ENCODE results near the gene CLEC16A. TPM values are rescaled to one million over a fixed set of nuclear protein-coding genes. Genes with fewer than 3 reads are reported as not detected.

The CLEC16A gene
- total RNA-seq, 2 experiments from 2014 or later, result 36.5 to 55.9 TPM

GRCh38 chr16:11109566-11109965 is 165.2 kb downstream of the CLEC16A start:
- Mint-ChIP-seq H3K9me3 (ENCODE audit: low read depth) (peaks cover 5% of the 10 kb centered on the region), H3K4me1 (peaks cover 67% of the 10 kb centered on the region), H3K36me3 (peaks cover 35% of the 10 kb centered on the region), H3K27me3 (no peaks in the 10 kb centered on the region), H3K4me3 (no peak overlapping the region), H3K27ac (no peak overlapping the region)
- CTCF ChIA-PET, result interaction anchor here (1.3 to 3.2 kb wide), 3 partner anchors 9 to 145 kb away, joined by 3 to 13 read pairs (median 3); no protein-coding TSS in a partner anchor
- DNase-seq (no peak), ATAC-seq (no peak)

GRCh38 chr16:11111150-11111549 is 166.8 kb downstream of the CLEC16A start:
- CTCF ChIA-PET, result interaction anchor here (1.0 to 3.2 kb wide), 2 partner anchors 11 to 16 kb away, joined by 3 to 13 read pairs; no protein-coding TSS in a partner anchor
- Mint-ChIP-seq H3K4me3 (no peak overlapping the region), H3K27ac (no peak overlapping the region), H3K36me3 (peaks cover 40% of the 10 kb centered on the region), H3K4me1 (peaks cover 61% of the 10 kb centered on the region), H3K9me3 (ENCODE audit: low read depth) (peaks cover 5% of the 10 kb centered on the region), H3K27me3 (no peaks in the 10 kb centered on the region)
- DNase-seq (no peak), ATAC-seq (no peak)

GRCh38 chr16:11111856-11112634 is 167.7 kb downstream of the CLEC16A start:
- CTCF ChIA-PET, result interaction anchor here (1.0 to 3.2 kb wide), 4 partner anchors 12 to 148 kb away, joined by 3 to 13 read pairs (median 4); no protein-coding TSS in a partner anchor
- Mint-ChIP-seq H3K27me3 (no peaks in the 10 kb centered on the region), H3K4me3 (no peak overlapping the region), H3K9me3 (ENCODE audit: low read depth) (peaks cover 5% of the 10 kb centered on the region), H3K4me1 (peaks cover 63% of the 10 kb centered on the region), H3K36me3 (peaks cover 47% of the 10 kb centered on the region), H3K27ac (no peak overlapping the region)
- DNase-seq (no peak), ATAC-seq (no peak)

GRCh38 chr16:11112723-11113348 is 168.5 kb downstream of the CLEC16A start:
- Mint-ChIP-seq H3K36me3 (peaks cover 51% of the 10 kb centered on the region), H3K27me3 (no peaks in the 10 kb centered on the region), H3K4me3 (no peak overlapping the region), H3K9me3 (ENCODE audit: low read depth) (peaks cover 5% of the 10 kb centered on the region), H3K27ac (peak overlapping the region; percentile 88), H3K4me1 (peaks cover 59% of the 10 kb centered on the region)
- ATAC-seq (no peak), DNase-seq (no peak)
- CTCF ChIA-PET, result interaction anchor here (1.0 to 1.6 kb wide), 5 partner anchors 17 to 149 kb away, joined by 3 to 4 read pairs (median 3); no protein-coding TSS in a partner anchor

- ATAC-seq, result peak; percentile 84
- Mint-ChIP-seq H3K27me3 (no peaks in the 10 kb centered on the region), H3K4me3 (peak overlapping the region; percentile 52), H3K27ac (peak overlapping the region; percentile 88), H3K36me3 (peaks cover 48% of the 10 kb centered on the region), H3K9me3 (ENCODE audit: low read depth) (peaks cover 5% of the 10 kb centered on the region), H3K4me1 (peaks cover 54% of the 10 kb centered on the region)
- CTCF ChIA-PET, result interaction anchor here (0.7 to 2.1 kb wide), 6 partner anchors 9 to 142 kb away, joined by 3 to 15 read pairs (median 4); partner anchors contain the start of gene SOCS1
- peak; percentile 68 for DNase-seq
Observed at GRCh38 chr16:11114366-11115164, 170.2 kb downstream of the CLEC16A start.

- ATAC-seq, result no peak
- Mint-ChIP-seq H3K27me3 (no peaks in the 10 kb centered on the region), H3K9me3 (ENCODE audit: low read depth) (no peaks in the 10 kb centered on the region), H3K36me3 (peaks cover 48% of the 10 kb centered on the region), H3K4me1 (peaks cover 47% of the 10 kb centered on the region), H3K4me3 (no peak overlapping the region), H3K27ac (no peak overlapping the region)
- CTCF ChIA-PET, result interaction anchor here (1.2 to 1.6 kb wide), 3 partner anchors 19 to 138 kb away, joined by 3 to 4 read pairs (median 3); no protein-coding TSS in a partner anchor
- DNase-seq, result no peak
Observed at GRCh38 chr16:11117576-11118211, 173.3 kb downstream of the CLEC16A start.

GRCh38 chr16:11118479-11118878 is 174.1 kb downstream of the CLEC16A start:
- no peaks in the 10 kb centered on the region for H3K27me3 Mint-ChIP-seq
- no peak overlapping the region for H3K4me3 Mint-ChIP-seq
- no peaks in the 10 kb centered on the region for H3K9me3 Mint-ChIP-seq (ENCODE audit: low read depth)
- no peak for ATAC-seq
- no peak for DNase-seq
- no peak overlapping the region for H3K27ac Mint-ChIP-seq
- CTCF ChIA-PET, result interaction anchor here (1.2 kb wide), 1 partner anchor 41 kb away, joined by 3 read pairs; no protein-coding TSS in a partner anchor
- peaks cover 49% of the 10 kb centered on the region for H3K36me3 Mint-ChIP-seq
- peaks cover 39% of the 10 kb centered on the region for H3K4me1 Mint-ChIP-seq

GRCh38 chr16:11121083-11121608 is 176.8 kb downstream of the CLEC16A start:
- DNase-seq, result no peak
- Mint-ChIP-seq H3K27ac (no peak overlapping the region), H3K4me3 (no peak overlapping the region), H3K9me3 (ENCODE audit: low read depth) (no peaks in the 10 kb centered on the region), H3K27me3 (no peaks in the 10 kb centered on the region), H3K36me3 (peaks cover 57% of the 10 kb centered on the region), H3K4me1 (peaks cover 19% of the 10 kb centered on the region)
- CTCF ChIA-PET, result interaction anchor here (0.9 kb wide), 1 partner anchor 10 kb away, joined by 3 read pairs; no protein-coding TSS in a partner anchor
- no peak for ATAC-seq

GRCh38 chr16:11121914-11122692 is 177.7 kb downstream of the CLEC16A start:
- Mint-ChIP-seq H3K4me1 (peaks cover 15% of the 10 kb centered on the region), H3K36me3 (peaks cover 55% of the 10 kb centered on the region), H3K27ac (no peak overlapping the region)

GRCh38 chr16:11123666-11124065 is 179.3 kb downstream of the CLEC16A start:
- Mint-ChIP-seq H3K27me3 (no peaks in the 10 kb centered on the region), H3K36me3 (peaks cover 49% of the 10 kb centered on the region), H3K27ac (no peak overlapping the region), H3K9me3 (ENCODE audit: low read depth) (no peaks in the 10 kb centered on the region), H3K4me1 (peaks cover 17% of the 10 kb centered on the region), H3K4me3 (no peak overlapping the region)
- CTCF ChIA-PET, result no interaction called here
- no peak for ATAC-seq
- DNase-seq, result no peak

More at GRCh38 chr16:11121914-11122692, 177.7 kb downstream of the CLEC16A start:
- Mint-ChIP-seq H3K9me3 (ENCODE audit: low read depth) (no peaks in the 10 kb centered on the region), H3K27me3 (no peaks in the 10 kb centered on the region), H3K4me3 (no peak overlapping the region)
- CTCF ChIA-PET, result interaction anchor here (0.9 kb wide), 1 partner anchor 9 kb away, joined by 3 read pairs; no protein-coding TSS in a partner anchor
- ATAC-seq (no peak), DNase-seq (no peak)

- DNase-seq, result no peak
- CTCF ChIA-PET, result interaction anchor here (1.4 kb wide), 1 partner anchor 129 kb away, joined by 3 read pairs; no protein-coding TSS in a partner anchor
- Mint-ChIP-seq H3K9me3 (ENCODE audit: low read depth) (no peaks in the 10 kb centered on the region), H3K36me3 (peaks cover 38% of the 10 kb centered on the region), H3K4me3 (no peak overlapping the region), H3K27me3 (no peaks in the 10 kb centered on the region), H3K27ac (no peak overlapping the region), H3K4me1 (peaks cover 33% of the 10 kb centered on the region)
- ATAC-seq, result no peak
Observed at GRCh38 chr16:11125936-11126335, 181.6 kb downstream of the CLEC16A start.

All from activated CD8-positive, alpha-beta memory T cell treated with anti-CD3 and anti-CD28 coated beads, Interleukin-2, amount 10 ng/mL, durations not matched to agents 7 days and 5 days (primary cell).